Measurements from ENCODE around the gene ZNF45. TPM values are rescaled to one million over a fixed set of nuclear protein-coding genes. Genes with fewer than 3 reads are reported as not detected.

Gene ZNF45
- total and polyA plus RNA-seq, 4 donors: 18.1 to 31.6 (median 21.3) TPM

DNA sequence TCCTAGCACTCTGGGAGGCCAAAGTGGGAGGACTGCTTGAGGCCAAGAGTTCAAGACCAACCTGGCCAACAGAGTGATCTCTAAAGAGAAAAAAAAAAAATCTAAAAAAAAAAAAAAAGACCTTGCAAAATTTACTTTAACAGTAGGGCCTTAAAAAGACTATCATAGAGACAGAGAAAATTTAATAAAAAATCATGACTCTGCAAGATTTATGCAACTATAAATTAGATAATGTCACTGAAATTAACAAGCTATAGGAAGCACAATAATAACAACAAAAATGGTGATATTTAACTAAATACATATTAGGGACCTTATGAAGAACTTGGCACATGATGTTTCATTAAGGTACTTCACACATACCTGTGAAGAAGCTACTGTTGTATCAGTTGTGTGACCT is 11.2 kb downstream of the ZNF45 start:
- Histone ChIP-seq H3K27me3 (ENCODE audit: control insufficient read depth, insufficient read depth, low read length) (no peaks in the 10 kb centered on the region), H3K4me1 (ENCODE audit: control insufficient read depth, insufficient read depth, low read length) (no peaks in the 10 kb centered on the region), H3K36me3 (ENCODE audit: control insufficient read depth, insufficient read depth, low read length) (peaks cover 46% of the 10 kb centered on the region), H3K9me3 (ENCODE audit: control insufficient read depth, insufficient read depth, low read length) (peaks cover under 1% of the 10 kb centered on the region), H3K27ac (ENCODE audit: low read depth, low read length) (no peak overlapping the region), H3K4me3 (ENCODE audit: low read depth, low read length) (no peak overlapping the region)
- no peak for DNase-seq (ENCODE audit: low read depth in 4 of 6, low spot score in 6 of 6)

DNA sequence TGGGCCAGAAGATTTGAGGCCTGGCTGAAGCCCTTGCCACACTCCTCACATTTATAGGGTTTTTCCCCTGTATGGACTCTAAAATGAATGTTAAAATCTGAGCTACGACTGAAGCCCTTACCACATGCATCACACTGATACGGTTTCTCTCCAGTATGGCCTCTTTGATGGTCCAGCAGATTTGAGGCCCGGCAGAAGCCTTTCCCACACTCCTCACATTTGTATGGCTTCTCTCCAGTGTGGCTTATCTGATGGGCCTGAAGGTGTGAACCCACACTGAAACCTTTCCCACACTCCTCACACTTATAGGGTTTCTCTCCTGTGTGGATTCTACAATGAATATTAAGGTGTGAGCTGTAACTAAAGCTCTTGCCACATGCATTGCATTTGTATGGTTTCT is 21.0 kb downstream of the ZNF45 start:
- Histone ChIP-seq H3K4me1 (ENCODE audit: control insufficient read depth, insufficient read depth, low read length) (no peaks in the 10 kb centered on the region), H3K27me3 (ENCODE audit: control insufficient read depth, insufficient read depth, low read length) (no peaks in the 10 kb centered on the region), H3K27ac (ENCODE audit: low read depth, low read length) (no peak overlapping the region), H3K36me3 (ENCODE audit: control insufficient read depth, insufficient read depth, low read length) (peaks cover 40% of the 10 kb centered on the region), H3K4me3 (ENCODE audit: low read depth, low read length) (no peak overlapping the region), H3K9me3 (ENCODE audit: control insufficient read depth, insufficient read depth, low read length) (peaks cover 29% of the 10 kb centered on the region)
- 67% methylated on average over 3 of the region's 3 CpGs for WGBS (ENCODE audit: insufficient coverage)
- DNase-seq (ENCODE audit: low read depth in 4 of 6, low spot score in 6 of 6): no peak

DNA sequence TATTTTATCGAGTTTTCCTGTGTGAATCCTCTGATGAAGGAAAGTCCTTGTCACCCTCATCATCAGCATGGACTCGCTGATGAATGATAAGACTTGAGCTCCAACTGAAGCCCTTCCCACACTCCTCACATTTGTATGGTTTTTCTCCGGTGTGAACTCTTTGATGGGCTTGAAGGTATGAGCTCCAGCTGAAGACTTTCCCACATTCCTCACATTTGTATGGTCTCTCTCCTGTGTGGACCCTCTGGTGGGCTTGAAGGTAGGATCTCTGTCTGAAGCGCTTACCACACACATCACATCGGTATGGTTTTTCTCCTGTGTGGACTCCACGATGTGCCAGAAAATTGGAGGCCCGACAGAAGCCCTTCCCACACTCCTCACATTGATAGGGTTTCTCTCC is 21.7 kb downstream of the ZNF45 start:
- no peak overlapping the region for H3K27ac ChIP-seq (ENCODE audit: low read depth, low read length)
- no peak for DNase-seq (ENCODE audit: low read depth in 4 of 6, low spot score in 6 of 6)
- no peak overlapping the region for H3K4me3 ChIP-seq (ENCODE audit: low read depth, low read length)
- no peaks in the 10 kb centered on the region for H3K27me3 ChIP-seq (ENCODE audit: control insufficient read depth, insufficient read depth, low read length)
- H3K4me1 ChIP-seq (ENCODE audit: control insufficient read depth, insufficient read depth, low read length): no peaks in the 10 kb centered on the region
- H3K9me3 ChIP-seq (ENCODE audit: control insufficient read depth, insufficient read depth, low read length): peaks cover 27% of the 10 kb centered on the region
- WGBS (ENCODE audit: insufficient coverage): 98% methylated on average over 4 of the region's 7 CpGs
- H3K36me3 ChIP-seq (ENCODE audit: control insufficient read depth, insufficient read depth, low read length): peaks cover 38% of the 10 kb centered on the region

GRCh38 chr19:43910884-43911283 is 24.2 kb downstream of the ZNF45 start:
- no peak for DNase-seq (ENCODE audit: low read depth in 4 of 6, low spot score in 6 of 6)
- Histone ChIP-seq H3K4me3 (ENCODE audit: low read depth, low read length) (no peak overlapping the region), H3K27me3 (ENCODE audit: control insufficient read depth, insufficient read depth, low read length) (no peaks in the 10 kb centered on the region), H3K36me3 (ENCODE audit: control insufficient read depth, insufficient read depth, low read length) (peaks cover 24% of the 10 kb centered on the region), H3K9me3 (ENCODE audit: control insufficient read depth, insufficient read depth, low read length) (peaks cover 30% of the 10 kb centered on the region), H3K27ac (ENCODE audit: low read depth, low read length) (no peak overlapping the region), H3K4me1 (ENCODE audit: control insufficient read depth, insufficient read depth, low read length) (no peaks in the 10 kb centered on the region)

DNA sequence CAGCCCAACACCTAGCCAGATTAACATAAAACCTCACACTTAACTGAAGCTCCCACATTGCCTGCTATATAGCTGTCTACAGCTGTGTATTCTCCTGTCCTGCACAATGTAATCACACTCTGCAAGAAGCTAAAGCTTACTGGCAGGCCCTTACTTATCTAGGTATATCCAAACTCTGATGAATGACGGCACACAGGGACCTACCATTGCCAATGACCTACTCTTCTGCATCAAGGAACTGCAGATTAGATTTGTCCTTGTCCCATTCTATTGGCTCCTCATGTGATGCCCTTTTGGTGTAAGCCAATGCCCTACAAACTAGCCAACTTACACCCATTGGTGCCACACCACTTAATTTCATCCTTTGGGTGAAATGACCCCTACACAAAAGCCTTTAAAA is 26.4 kb downstream of the ZNF45 start:
- peaks cover 26% of the 10 kb centered on the region for H3K9me3 ChIP-seq (ENCODE audit: control insufficient read depth, insufficient read depth, low read length)
- 100% methylated on average over 1 of the region's 1 CpG for WGBS (ENCODE audit: insufficient coverage)

GRCh38 chr19:43906774-43907173 is 28.3 kb downstream of the ZNF45 start:
- Histone ChIP-seq H3K4me3 (ENCODE audit: low read depth, low read length) (no peak overlapping the region), H3K27me3 (ENCODE audit: control insufficient read depth, insufficient read depth, low read length) (no peaks in the 10 kb centered on the region), H3K4me1 (ENCODE audit: control insufficient read depth, insufficient read depth, low read length) (peaks cover 4% of the 10 kb centered on the region), H3K9me3 (ENCODE audit: control insufficient read depth, insufficient read depth, low read length) (peaks cover 29% of the 10 kb centered on the region), H3K36me3 (ENCODE audit: control insufficient read depth, insufficient read depth, low read length) (no peaks in the 10 kb centered on the region), H3K27ac (ENCODE audit: low read depth, low read length) (no peak overlapping the region)
- DNase-seq (ENCODE audit: low read depth in 4 of 6, low spot score in 6 of 6): no peak
- WGBS (ENCODE audit: insufficient coverage): no CpG with 5 or more reads among the region's 2 CpGs

More for the DNA sequence above, 26.4 kb downstream of the ZNF45 start:
- no peak for DNase-seq (ENCODE audit: low read depth in 4 of 6, low spot score in 6 of 6)
- Histone ChIP-seq H3K27ac (ENCODE audit: low read depth, low read length) (no peak overlapping the region), H3K27me3 (ENCODE audit: control insufficient read depth, insufficient read depth, low read length) (no peaks in the 10 kb centered on the region), H3K4me3 (ENCODE audit: low read depth, low read length) (no peak overlapping the region), H3K36me3 (ENCODE audit: control insufficient read depth, insufficient read depth, low read length) (peaks cover 3% of the 10 kb centered on the region), H3K4me1 (ENCODE audit: control insufficient read depth, insufficient read depth, low read length) (no peaks in the 10 kb centered on the region)

DNA sequence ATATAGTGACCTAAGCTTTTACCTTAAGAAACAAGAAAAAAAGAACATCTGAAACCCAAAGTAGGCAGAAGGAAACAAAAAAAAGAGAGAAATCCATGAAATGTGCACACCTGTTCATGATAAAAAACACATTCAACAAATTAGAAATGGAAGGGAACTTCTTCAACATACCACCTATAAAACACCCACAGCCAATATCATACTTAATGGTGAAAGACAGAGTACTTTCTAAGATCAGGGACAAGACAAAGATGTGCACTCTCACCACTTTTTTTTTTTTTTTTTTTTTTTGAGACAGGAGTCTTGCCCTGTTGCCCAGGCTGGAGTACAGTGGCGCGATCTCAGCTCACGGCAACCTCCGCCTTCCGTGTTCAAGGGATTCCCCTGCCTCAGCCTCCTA is 29.2 kb downstream of the ZNF45 start:
- peaks cover 25% of the 10 kb centered on the region for H3K9me3 ChIP-seq (ENCODE audit: control insufficient read depth, insufficient read depth, low read length)

GRCh38 chr19:43902399-43902798 is 32.7 kb downstream of the ZNF45 start:
- no peak for DNase-seq (ENCODE audit: low read depth in 4 of 6, low spot score in 6 of 6)
- H3K9me3 ChIP-seq (ENCODE audit: control insufficient read depth, insufficient read depth, low read length): peaks cover 23% of the 10 kb centered on the region
- H3K27ac ChIP-seq (ENCODE audit: low read depth, low read length): no peak overlapping the region
- no peaks in the 10 kb centered on the region for H3K27me3 ChIP-seq (ENCODE audit: control insufficient read depth, insufficient read depth, low read length)
- H3K4me1 ChIP-seq (ENCODE audit: control insufficient read depth, insufficient read depth, low read length): peaks cover 12% of the 10 kb centered on the region
- peak overlapping the region; percentile 66 for H3K4me3 ChIP-seq (ENCODE audit: low read depth, low read length)
- no peaks in the 10 kb centered on the region for H3K36me3 ChIP-seq (ENCODE audit: control insufficient read depth, insufficient read depth, low read length)
- 50% methylated on average over 1 of the region's 4 CpGs for WGBS (ENCODE audit: insufficient coverage)

More for the DNA sequence above, 29.2 kb downstream of the ZNF45 start:
- Histone ChIP-seq H3K27me3 (ENCODE audit: control insufficient read depth, insufficient read depth, low read length) (no peaks in the 10 kb centered on the region), H3K36me3 (ENCODE audit: control insufficient read depth, insufficient read depth, low read length) (no peaks in the 10 kb centered on the region), H3K27ac (ENCODE audit: low read depth, low read length) (no peak overlapping the region), H3K4me1 (ENCODE audit: control insufficient read depth, insufficient read depth, low read length) (peaks cover 12% of the 10 kb centered on the region), H3K4me3 (ENCODE audit: low read depth, low read length) (no peak overlapping the region)
- DNase-seq (ENCODE audit: low read depth in 4 of 6, low spot score in 6 of 6): no peak
- WGBS (ENCODE audit: insufficient coverage): no CpG with 5 or more reads among the region's 5 CpGs

DNA sequence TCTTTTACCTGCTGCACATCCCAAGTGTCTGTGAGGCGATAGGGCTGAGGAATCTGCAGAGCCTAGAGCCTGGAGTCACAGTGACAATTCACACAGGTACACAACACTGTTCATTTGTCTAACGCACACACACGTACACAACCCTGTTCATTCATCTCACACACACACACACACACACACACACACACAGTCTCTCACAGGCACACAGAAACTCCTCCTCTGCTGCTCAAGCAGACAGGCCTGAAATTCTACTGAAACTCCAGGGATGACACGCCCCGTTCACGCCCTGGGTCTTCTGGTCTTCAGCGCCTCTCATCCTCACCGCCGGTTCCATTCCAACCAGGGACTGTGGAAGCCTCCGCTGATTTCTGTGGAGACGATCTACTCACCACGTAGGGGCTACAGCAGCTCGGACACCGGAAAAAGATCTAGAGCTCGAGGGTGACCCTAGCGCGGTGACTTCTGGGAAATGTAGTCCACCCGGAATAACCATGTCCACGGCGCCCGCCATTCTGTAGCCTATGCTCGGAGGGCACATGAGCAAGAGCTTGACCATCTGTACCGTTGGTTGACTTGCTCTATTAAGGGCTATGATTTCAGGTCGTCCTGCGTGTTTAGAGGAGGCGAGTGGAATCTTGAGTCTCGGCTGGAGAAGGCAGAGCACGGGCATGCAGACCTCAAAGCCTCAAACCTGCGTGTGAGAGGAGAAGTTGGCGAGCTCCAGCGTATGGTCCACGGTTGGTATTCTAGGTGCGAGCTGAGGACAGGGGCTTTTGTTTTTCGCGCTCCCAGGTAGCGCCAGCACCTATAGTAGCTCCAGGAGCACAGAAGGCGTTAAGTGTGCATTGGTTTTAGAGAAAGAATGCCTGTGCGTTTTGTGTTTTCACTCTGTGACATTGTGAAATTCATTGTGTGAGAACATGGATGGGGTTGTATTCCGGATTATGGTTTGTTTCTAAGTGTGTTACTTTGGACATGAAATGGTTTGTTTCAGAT is 33.4 kb downstream of the ZNF45 start:
- H3K27ac ChIP-seq (ENCODE audit: low read depth, low read length): no peak overlapping the region
- peaks cover 20% of the 10 kb centered on the region for H3K9me3 ChIP-seq (ENCODE audit: control insufficient read depth, insufficient read depth, low read length)
- peaks cover 3% of the 10 kb centered on the region for H3K36me3 ChIP-seq (ENCODE audit: control insufficient read depth, insufficient read depth, low read length)
- DNase-seq (ENCODE audit: low read depth in 4 of 6, low spot score in 6 of 6): peak; percentile 73 to 95 (median 79)
- H3K27me3 ChIP-seq (ENCODE audit: control insufficient read depth, insufficient read depth, low read length): no peaks in the 10 kb centered on the region
- peak overlapping the region; percentile 66 for H3K4me3 ChIP-seq (ENCODE audit: low read depth, low read length)
- WGBS (ENCODE audit: insufficient coverage): 12% methylated on average over 38 of the region's 39 CpGs
- peaks cover 12% of the 10 kb centered on the region for H3K4me1 ChIP-seq (ENCODE audit: control insufficient read depth, insufficient read depth, low read length)

DNA sequence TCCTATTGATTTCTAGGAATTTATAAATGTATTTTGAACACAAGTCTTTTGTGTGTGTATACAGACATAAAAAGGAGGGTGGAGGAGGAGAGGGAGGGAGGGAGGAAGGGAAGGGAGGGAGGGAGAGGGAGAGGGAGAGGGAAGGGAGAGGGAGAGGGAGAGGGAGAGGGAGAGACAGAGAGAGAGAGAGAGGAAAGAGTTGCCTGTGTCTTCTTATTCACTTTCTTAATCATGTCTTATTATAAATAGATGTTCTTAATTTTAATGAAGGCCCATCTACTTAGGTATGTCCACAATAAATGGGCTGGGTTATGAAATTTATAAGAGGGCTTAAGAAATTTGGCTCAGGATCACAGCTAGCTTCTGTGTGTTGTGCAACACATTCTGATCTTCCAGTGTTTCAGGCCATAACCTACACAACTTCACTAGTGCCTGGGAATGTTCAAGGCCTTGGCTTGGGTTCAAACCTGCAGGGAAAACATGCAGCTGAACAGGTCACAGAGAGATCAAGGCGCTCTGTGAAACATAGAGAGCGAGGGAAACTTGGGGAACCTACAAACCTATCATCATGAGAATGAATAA is 39.3 kb downstream of the ZNF45 start:
- no CpG with 5 or more reads among the region's 2 CpGs for WGBS (ENCODE audit: insufficient coverage)

More for the DNA sequence above, 39.3 kb downstream of the ZNF45 start:
- H3K27ac ChIP-seq (ENCODE audit: low read depth, low read length): no peak overlapping the region
- no peak for DNase-seq (ENCODE audit: low read depth in 4 of 6, low spot score in 6 of 6)
- H3K4me1 ChIP-seq (ENCODE audit: control insufficient read depth, insufficient read depth, low read length): no peaks in the 10 kb centered on the region
- peaks cover 4% of the 10 kb centered on the region for H3K9me3 ChIP-seq (ENCODE audit: control insufficient read depth, insufficient read depth, low read length)
- H3K36me3 ChIP-seq (ENCODE audit: control insufficient read depth, insufficient read depth, low read length): peaks cover 4% of the 10 kb centered on the region
- H3K4me3 ChIP-seq (ENCODE audit: low read depth, low read length): no peak overlapping the region
- H3K27me3 ChIP-seq (ENCODE audit: control insufficient read depth, insufficient read depth, low read length): no peaks in the 10 kb centered on the region

Data from spinal cord (tissue), 10 donors.